Posterior vena cava (tissue), 2 donors: ENCODE measurements around the gene LMO3. TPM values are rescaled to one million over a fixed set of nuclear protein-coding genes. Genes with fewer than 3 reads are reported as not detected.

Experiments used
- DNase-seq: peaks from one replicate; pipeline ENCODE4 v3.0.0-alpha.2; 2020; ENCODE audit warnings: low spot score
- intact Hi-C, 2 donors: fragments of 100-400 bp; cut with DNase I; formaldehyde crosslinking; loops; one replicate each; pipeline versions ENCODE4 v1.14.1 to v1.14.2; 2022 to 2023
- long read RNA-seq, 2 donors: library from polyadenylated mRNA; unstranded; transcript quantifications; one replicate each; pipeline ENCODE4 v2.0.0, GENCODE V29; 2020 to 2021
- total RNA-seq, 2 donors: library from RNA; stranded (reverse); fragmentation: NEBNext Ultra II Directional; extraction: Animal tissue kit (Norgen Biotek cat#: 25700); gene quantifications; one replicate each; pipeline ENCODE4 v1.2.1, GENCODE V29; 2021
- donor health status: DM: yes; HTN: yes; CAD: no.
- donor health status: DM: yes; HTN: yes; CAD: no.

Gene LMO3
- 10 to 100 TPM; 74.1 to 80.4 TPM for total RNA-seq
- long read RNA-seq, donor 1, partial matches to known transcripts, result 6 of 19 reads
- long read RNA-seq, donor 1, other reads (novel, unspliced or antisense), result 9 of 19 reads
- long read RNA-seq, donor 2, transcript LMO3-215 (4 exons, 1,685 nt), result major isoform, 19 of 35 reads
- long read RNA-seq, donor 2, partial matches to known transcripts, result 1 of 35 reads
- long read RNA-seq, donor 2, other reads (novel, unspliced or antisense), result 13 of 35 reads

DNA sequence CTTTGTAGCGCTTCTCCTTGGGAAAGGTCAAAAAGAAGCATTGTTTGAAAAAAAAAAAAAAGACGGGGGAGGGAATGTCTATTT lies at the start of gene LMO3:
LMO3 (minus strand) TSS at position 46 of the 84 bp plus-strand sequence. CDS start 5,302 bp downstream, outside the sequence.
- intact Hi-C loops, result no loop called here
- DNase-seq, result no peak

DNA sequence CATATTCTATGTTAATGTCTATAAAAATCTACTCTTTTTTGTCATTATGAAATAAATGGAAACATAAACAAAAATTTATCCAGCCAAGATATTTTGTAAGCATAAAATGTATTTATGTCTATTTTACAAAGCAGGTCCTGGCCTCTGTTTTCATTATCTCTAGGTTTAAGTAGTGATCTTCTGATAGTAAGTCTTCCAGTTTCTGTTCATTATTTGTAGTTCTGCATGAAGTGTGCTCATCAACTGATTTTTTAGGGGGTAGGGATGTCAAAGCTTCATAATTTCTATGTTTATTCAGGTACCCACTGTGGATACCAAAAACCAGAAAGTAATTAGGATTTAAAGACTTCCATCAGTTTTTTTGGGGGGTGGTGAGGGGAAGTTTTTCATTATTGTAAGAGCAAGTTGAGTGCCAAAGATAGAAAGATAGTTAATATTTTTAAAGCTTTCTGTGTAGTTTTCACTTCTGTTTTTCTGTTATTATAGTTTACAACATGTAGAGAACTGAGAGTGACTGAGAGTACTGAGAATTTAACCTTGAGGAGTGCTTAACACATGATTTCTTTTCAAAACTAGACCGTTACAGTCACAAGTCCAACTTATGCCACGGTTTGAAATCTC lies 30.6 kb upstream of the LMO3 start:
- intact Hi-C loops, result no loop called here
- DNase-seq, result no peak

DNA sequence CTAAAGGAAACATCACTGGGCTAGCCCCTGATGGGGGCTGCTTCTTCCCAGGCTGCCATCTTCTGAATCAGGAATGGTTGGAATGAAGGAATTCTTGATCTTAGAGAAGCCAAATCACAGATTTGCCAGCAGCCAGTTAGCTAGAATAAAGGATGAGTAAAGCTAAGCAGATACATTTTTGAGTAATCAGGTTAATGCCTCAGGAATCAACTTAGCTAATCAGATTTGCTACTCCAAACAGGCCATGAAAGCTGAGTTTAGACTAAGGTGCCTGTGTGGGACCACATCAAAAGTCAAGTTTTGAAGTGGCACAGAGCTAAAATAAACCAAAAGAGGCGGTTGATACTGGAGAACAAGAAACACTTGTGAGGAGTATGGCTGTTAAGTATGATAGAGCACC lies 28.8 kb upstream of the LMO3 start:
- intact Hi-C loops, result no loop called here
- no peak for DNase-seq

DNA sequence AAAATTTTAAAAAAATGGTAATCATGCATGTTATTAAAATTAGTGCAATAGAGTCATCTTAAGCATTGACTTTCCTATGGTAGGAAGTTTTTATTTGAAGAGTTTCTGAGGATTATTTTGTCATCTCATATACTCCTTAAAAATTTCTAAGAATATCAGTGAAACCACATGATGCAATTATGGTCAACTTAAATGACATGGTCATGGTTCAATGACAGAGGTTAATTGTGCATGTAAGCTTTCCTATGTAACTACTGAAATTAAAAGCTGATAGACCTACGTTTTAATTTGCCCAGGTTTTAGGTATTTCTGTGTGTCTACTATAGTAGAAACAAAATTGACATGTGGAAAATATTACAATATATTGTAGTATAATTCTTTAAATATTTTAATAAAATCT lies 21.0 kb upstream of the LMO3 start:
- intact Hi-C loops, result no loop called here
- DNase-seq, result no peak

DNA sequence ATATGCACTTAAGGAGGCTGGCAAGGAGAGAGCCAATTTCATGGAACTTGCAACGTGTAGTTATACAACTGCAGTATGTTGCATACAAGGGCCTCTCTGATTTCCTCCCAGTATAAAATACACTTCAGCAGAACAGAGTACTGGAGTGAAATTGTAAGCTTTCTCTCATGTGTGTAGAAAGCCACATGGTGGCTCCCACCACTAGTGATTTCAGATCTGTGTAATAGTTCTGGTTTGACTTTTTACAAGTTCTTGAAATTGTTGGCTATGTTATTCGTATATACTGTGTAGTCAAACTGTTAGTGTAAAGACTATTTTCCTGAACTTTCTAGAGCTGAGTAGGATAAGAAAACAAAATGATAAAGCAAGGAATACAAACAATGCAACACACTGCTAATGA lies 16.4 kb upstream of the LMO3 start:
- DNase-seq, result no peak
- intact Hi-C loops, result no loop called here

DNA sequence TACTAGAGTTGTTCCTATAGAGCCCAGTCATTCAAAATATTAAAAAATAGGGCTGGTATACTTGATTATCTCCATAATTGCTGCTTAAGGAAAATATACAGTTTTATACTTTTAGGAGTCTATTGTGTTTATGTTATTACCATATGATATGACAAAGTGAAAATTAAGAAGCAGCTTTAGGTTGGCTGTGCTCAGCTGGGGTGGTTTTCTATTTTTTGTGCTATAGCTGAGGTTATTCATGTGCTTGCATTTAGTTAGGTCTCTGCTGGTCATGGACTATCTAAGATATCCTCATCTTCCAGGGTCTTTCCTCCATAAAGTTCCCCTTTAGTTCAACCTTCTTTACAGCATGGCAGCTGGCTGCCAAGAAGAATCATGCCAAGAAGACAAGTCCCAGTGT lies 13.6 kb upstream of the LMO3 start:
- no peak for DNase-seq
- intact Hi-C loops, result no loop called here

DNA sequence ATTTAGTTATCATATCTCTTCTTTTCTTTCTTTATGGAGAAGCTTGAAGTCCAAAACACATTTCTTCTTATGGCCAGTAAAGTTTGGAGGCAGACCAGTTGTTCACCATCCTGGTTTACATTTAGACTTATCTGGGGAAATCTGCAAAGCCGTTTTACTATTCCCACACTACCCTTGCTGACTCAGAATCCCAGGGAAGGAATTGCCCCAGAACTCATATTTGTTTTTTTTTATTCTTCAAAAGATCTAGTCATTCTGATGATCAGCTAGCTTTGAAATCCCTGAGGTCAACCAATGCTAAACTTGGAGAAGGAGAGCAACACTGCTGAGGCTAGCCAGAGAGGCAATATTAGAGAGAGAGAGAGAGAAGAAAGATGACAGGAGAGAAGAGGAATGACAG lies 12.3 kb upstream of the LMO3 start:
- intact Hi-C loops, result no loop called here
- DNase-seq, result no peak

DNA sequence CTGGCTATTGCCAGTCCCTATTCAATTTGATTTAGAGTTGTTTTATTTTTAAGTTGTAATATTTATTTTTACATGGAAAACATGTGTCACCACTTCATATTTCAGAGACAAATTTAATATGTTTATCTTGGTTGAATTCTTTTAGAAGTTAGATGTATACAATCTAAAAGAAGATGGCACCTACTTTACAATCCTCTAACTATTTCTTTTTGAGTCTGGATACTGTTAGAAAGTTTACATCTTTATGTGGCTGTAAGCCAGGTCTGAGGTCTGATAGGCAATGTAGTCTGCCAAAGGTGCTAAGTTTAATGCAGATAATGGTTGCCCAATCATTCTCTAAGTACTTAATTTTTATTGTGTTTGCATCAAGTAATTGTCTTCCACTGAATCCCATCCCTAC lies 7.2 kb upstream of the LMO3 start:
- no peak for DNase-seq
- intact Hi-C loops, result no loop called here

DNA sequence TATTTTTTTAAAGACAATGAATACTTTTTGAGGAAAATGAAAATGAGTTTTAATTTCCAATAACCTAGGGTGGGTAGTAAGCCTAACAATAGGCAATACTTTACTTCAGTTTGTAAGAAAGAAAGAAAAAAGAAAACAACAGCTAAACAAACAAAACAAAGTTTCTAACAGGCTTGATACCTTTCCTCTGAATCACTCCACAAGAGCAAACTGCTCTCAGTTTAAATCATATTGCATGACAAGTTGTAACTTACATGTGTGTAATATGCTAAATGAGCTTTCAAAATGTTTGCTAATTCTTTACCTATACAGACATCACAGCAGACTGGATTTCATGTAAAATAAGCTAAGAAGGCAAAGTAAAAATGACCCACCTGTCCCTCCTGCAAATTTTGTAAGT lies 6.7 kb upstream of the LMO3 start:
- no peak for DNase-seq
- intact Hi-C loops, result no loop called here

DNA sequence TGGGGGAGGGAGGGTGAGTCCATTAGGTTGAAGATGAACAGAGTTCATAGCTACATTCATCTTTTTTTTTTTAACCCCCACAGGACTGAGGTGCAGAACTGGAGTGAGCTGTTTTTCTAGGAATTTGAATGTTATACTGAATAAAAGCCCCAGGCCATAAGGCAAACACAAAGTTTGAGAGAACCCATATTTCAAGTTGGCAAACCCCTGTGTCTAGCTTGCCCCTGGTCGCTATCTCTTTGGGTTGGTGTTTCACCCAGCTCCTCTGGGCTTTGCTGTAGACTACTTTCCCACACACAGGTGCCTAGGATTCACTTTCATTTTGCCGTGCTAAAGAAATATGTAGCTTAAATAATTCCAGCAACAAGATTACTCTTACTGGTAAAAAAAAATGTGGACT lies 5.2 kb upstream of the LMO3 start:
- DNase-seq, result no peak
- intact Hi-C loops, result no loop called here

DNA sequence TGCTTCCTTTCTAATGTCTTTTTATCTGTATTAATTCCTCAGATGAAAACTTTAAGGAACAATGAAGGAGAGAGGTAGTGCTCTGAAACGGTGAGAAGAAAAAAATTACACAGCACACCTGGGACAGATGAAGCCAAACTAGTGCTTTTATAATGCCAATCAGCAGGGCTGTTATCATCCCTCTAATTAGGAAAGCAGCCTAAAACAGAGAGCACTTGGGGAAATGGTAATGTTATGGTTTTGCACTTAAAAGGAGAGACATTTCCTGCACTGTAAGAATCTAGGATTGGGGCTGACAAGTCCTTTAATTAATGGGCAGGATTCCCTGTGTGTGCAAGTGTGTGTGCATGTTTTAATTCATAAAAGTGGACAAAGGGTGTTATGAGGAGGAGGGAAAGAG lies 4.8 kb upstream of the LMO3 start:
- intact Hi-C loops, result no loop called here
- no peak for DNase-seq

DNA sequence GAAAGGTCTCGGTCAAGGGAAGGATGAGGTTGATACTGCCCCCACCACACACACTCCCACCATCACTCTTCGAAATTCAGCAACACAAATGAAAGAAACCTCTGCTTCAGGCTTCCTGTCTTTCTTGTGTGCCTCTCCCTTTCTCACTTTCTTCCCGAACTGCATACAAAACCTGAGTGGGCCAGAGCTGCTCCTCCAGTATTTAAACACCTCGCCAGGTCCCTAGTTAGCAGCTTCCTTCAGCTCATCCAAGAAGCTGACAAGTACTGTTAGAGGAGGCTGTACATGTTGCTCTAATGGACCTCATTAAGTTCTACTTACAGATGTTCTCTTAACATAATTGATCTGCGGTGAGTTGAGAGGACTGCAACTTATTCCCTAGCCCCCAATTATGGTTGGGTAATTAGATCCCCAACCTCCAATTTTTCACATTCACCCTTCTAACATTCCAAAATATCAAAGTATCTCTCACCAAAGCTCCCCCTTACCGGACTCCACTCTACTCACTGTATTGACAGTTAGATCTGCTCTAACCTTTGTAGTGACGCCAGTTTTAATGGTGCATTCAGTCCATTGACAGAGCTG lies 4.1 kb upstream of the LMO3 start:
- intact Hi-C loops, result no loop called here

DNA sequence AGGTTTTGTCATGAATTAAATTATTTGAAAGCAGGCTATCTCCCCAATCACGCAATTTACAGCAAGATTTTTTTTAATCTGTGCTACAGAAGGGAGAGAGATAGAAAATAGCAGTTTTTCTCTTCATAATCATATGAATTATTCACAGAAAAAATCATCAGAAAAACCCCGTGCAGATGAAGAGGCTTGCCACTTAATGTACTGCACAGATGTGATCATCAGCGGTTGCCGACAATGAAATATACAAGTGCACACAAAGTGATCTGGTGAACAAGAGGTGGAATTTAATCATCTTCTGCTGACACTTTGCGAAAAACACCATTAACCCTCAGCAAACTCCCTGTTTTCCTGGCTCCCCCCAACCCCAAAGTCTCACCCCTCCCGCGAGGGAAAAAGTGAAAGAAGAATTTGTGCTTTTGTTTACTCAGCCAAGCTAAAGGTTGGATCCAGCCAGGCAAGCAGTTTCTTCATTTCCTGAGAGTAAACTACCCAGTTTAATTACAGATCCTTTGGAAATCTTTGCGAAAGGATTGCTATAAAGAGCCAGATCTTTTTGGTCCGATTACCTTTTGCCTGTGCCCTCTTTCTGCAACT lies 3.1 kb upstream of the LMO3 start:
- intact Hi-C loops, result no loop called here
- no peak for DNase-seq

More for the DNA sequence above, 4.1 kb upstream of the LMO3 start:
- DNase-seq, result no peak

DNA sequence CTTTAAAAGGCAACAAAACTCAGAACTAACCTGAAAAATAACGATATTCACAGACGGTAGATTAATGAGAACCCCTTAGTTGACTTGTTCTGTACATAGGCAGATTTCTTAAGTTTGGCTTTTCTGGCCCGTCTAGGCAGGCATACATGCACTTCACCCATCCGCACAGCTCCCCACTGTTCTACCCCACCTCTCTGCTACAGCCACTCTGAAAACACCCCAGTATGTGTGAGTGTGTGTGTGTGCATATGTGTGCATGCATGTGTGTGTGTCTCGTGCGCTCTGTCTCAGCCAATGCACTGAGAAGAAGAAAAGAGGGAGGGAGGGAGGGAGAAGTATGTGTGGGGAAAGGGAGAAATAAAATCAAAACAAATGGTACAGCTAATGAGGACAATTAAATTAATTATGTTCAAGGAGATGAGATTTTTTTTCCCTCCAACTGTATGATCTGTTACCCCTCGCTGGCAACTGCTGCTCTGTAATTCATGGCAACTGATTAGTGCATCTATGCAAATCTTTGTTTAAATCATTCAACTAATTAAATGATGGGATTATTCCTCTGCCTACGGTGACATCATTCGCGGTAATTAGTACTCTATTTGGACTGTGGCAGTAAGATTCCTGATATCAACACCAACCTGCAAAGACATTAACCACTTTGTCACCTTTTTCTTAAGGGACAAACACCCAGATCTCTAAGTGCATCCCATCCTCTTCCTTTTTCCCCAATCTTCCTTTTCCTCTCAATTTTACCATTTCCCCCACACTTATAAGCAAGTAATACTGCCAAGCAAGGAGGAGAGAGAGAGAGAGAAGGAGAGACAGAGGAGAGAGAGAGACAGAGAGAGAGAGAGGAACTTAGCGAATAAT lies 2.2 kb upstream of the LMO3 start:
- DNase-seq, result no peak
- intact Hi-C loops, result no loop called here

DNA sequence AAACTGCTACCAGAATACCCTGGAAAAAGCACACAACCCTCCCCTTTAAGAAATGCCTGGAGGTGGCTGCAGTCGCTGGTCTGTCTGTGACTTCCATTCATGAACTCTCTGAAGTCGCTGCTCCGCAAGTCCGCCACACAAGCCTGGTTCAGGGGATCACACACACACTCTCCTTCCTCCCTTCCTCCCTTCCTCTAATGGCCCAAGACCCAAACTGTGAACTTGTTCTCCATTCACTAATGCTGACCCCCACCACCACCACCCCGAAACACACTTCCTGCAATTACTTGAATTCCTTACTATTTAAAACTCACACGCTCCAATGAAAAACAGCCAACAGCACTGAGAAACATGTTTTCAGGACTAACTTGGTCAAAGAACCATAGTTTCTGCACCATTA lies 1.0 kb upstream of the LMO3 start:
- DNase-seq, result no peak
- intact Hi-C loops, result no loop called here

DNA sequence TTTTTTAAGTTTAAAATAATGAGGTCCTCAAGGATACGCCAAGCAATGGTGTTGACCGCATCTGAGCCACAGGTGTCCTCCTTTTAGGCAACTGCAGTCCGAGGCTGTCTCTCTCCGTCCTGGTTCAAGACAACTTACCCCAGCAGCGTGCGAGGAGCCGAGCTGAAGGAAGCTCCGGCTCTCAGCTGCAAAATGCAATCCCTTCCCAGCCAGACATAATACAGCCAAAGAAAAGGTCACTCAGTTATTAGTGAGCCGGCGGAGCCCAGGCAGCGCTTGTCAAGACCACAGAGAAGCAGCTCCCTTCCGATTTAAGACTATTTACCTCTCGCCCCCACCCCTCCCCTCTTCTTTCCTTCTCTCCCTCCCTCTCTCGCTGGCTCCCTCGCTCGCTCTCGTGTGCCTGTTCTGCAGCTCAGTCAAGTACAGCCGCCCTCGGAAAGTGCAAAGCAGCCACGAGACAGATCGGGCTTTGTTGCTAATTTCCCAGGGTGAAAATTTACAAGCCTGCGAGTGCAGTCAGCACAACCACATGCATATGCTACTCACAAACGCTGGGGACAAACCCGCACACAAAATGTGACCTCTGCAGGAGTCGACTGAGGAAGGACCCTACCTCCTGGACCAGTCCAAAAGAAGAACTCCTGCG lies 363 bp upstream of the LMO3 start:
- no peak for DNase-seq
- intact Hi-C loops, result no loop called here

DNA sequence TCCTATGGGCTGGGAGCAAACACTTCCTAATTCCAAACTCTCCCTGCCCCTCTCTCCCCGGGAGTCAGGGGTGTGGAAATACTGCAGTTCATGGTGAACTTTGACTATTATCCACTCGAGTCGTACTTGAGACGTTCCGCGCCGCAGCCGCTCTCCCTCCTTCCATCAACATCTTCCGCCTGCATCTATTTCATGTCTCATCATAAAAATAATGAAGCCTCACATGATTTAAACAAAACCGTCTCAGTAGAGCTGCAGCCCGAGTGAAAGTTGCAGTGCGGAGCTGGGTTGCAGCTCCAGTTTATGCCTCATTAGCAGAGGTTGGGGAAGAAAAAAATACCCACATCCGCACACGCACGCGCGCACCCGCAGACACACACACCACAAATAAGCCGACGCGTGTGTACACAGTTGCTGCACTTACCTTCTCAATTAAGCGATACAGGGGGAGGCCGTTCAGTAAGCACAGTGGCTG lies 283 bp downstream of the LMO3 start:
- intact Hi-C loops, result no loop called here
- no peak for DNase-seq

DNA sequence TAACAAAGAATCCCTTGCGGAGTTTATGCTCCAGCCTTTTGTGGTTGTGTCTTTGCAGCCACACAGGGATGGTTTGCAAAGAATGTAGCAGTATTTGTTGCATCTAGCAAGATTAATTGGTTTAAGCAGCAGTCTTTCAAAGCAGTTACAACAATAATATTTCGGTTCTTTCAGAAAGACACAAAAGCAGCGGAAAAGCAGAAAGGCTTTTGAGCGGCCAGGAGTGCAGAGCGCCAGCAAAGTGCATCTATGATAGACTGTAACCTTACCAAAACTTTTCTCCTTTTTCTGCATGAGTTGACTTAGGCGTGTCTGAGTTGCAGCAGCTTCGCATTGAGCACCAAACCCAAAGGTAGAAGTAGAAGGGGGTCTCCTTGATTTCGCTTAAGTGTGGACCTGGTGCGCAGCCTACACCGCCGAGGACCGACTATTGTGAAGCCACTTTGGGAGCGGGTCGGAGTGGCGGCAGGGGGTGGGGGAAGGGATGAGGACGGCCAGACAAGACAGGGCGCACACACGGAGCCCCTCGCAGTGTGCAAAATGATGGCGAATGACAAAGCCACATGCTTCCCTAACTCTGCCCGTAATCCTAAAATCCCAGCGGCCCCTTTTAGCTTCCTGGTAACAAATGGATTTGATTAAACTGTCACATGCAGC lies 1.2 kb downstream of the LMO3 start:
- intact Hi-C loops, result no loop called here
- DNase-seq, result no peak

DNA sequence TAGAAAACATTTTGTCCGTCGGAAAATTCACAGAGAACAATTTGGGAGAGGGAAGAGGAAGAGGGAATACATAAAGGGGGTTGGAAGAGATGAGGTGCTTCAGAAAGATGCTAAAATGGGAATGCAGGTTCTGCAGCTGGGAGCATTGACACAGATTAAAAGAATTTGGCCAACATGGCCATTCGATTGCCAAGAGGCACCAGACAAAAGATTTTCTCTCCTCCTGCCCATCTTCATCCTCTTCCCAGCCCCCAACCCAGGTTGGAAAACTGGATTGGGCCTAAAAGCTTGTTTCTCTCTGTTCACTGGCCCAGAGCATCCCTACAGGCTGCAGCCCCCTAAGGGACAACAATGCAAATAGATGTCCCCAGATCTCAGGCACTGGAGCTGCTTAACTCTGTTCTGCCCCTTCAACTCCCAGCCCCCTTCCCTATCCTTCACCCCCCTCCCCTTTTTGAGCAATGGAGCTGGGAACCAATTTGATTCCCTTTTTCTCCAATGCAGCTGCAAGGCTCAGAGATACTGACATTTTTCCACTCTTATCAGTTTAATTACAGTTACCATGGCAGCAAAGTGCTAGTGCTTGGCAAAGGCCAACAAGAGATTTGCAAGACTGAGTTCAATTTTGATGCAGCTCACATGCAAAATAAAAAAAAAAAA lies 1.9 kb downstream of the LMO3 start:
- intact Hi-C loops, result no loop called here
- no peak for DNase-seq
